K562 (cell line): ENCODE data around the gene APLP1. TPM values are rescaled to one million over a fixed set of nuclear protein-coding genes. Genes with fewer than 3 reads are reported as not detected.

Experiments
- ATAC-seq: fragments of 200-7000 bp; cut with Tn5 transposase; 3 replicates; pipeline ENCODE4 v1.9.1; 2020; ENCODE audit warnings: moderate library complexity
- BruUV-seq: library from RNA; stranded (reverse); fragments of 400-500 nt; replicated peaks from 2 replicates; lab custom pipeline; 2021; lab: Mats Ljungman, UMichigan
- CTCF ChIA-PET: fragments of 300-600 bp; formaldehyde crosslinking; extraction: SDS; loops from one replicate; lab custom pipeline; 2021; ENCODE audit warnings: low intra/inter-chr PET ratio; lab: Yijun Ruan, JAX
- POLR2A ChIA-PET: fragments of 300-600, 350-650 bp; sonication (Branson Sonifier 250); formaldehyde crosslinking; extraction: SDS; loops from one replicate; lab custom pipeline; 2021; ENCODE audit warnings: antibody characterized with exemption, inconsistent platforms; lab: Yijun Ruan, JAX
- DNase-seq, 4 experiments: peaks; one replicate each; pipeline versions ENCODE4 v3.0.0 to v3.0.0-alpha.2; 2011 to 2018; ENCODE audit warnings: low spot score in 3 of 4, mixed read lengths in 3 of 4; ENCODE audit errors: extremely low read depth in 1 of 4
- FAIRE-seq: peaks from 2 replicates; lab custom pipeline; 2011; peaks lifted over from hg19 to GRCh38; lab: Jason Lieb, UNC
- H2AFZ ChIP-seq: 2 replicates; pipeline ENCODE4 v1.6.0; 2011; ENCODE audit warnings: low read depth, low read length, control low read depth, inconsistent platforms
- H3K27ac ChIP-seq: fragments of 200-600 bp; 3 replicates; pipeline ENCODE4 v1.8.0; 2011; ENCODE audit warnings: low read depth, mild to moderate bottlenecking, control low read depth, inconsistent platforms, low read length, moderate library complexity, mixed read lengths; ENCODE audit errors: extremely low read depth
- H3K27me3 ChIP-seq, 2 experiments: fragments of 300-600 bp in 1 of 2; 2 replicates in 1 of 2; 3 replicates in 1 of 2; pipeline versions ENCODE4 v1.6.0 to v1.8.0; 2011; ENCODE audit warnings: inconsistent platforms in 2 of 2, low read length in 2 of 2, mild to moderate bottlenecking in 1 of 2, mixed read lengths in 1 of 2, moderate library complexity in 1 of 2; ENCODE audit not compliant: control insufficient read depth in 2 of 2, insufficient read depth in 2 of 2
- H3K36me3 ChIP-seq: fragments of 300-600 bp; 3 replicates; pipeline ENCODE4 v1.8.0; 2011; ENCODE audit warnings: mild to moderate bottlenecking, low read length, inconsistent platforms; ENCODE audit not compliant: control insufficient read depth, insufficient read depth
- H3K4me1 ChIP-seq, 2 experiments: fragments of 200-600 bp in 1 of 2; replicated peaks in 1 of 2; 2 replicates in 1 of 2; 3 replicates in 1 of 2; pipeline versions ENCODE4 v1.5.1 to v1.8.0; 2011; ENCODE audit warnings: inconsistent platforms in 2 of 2, low read length in 2 of 2, mild to moderate bottlenecking in 1 of 2, mixed read lengths in 1 of 2, moderate library complexity in 1 of 2; ENCODE audit not compliant: control insufficient read depth in 2 of 2, insufficient read depth in 2 of 2
- H3K4me2 ChIP-seq: 2 replicates; pipeline ENCODE4 v1.6.1; 2011; ENCODE audit warnings: low read length, control low read depth, inconsistent platforms, mixed read lengths; ENCODE audit not compliant: insufficient read depth
- H3K4me3 ChIP-seq: fragments of 200-600 bp; sonication (generic), shearing (Covaris generic); 2 replicates; pipeline ENCODE4 v1.5.1; 2016; ENCODE audit warnings: control low read depth, inconsistent platforms
- H3K79me2 ChIP-seq: fragments of 200-600 bp; 3 replicates; pipeline ENCODE4 v1.8.0; 2011; ENCODE audit warnings: low read length, inconsistent platforms; ENCODE audit not compliant: control insufficient read depth, insufficient read depth
- H3K9ac ChIP-seq, 2 experiments: 2 replicates each; pipeline versions ENCODE4 v1.6.0 to v1.6.1; 2011; ENCODE audit warnings: low read depth in 2 of 2, low read length in 2 of 2, control low read depth in 1 of 2, inconsistent platforms in 1 of 2, mild to moderate bottlenecking in 1 of 2, mixed read lengths in 1 of 2; ENCODE audit not compliant: insufficient read depth in 1 of 2
- H3K9me1 ChIP-seq: one replicate; pipeline ENCODE4 v1.6.0; 2011; ENCODE audit warnings: inconsistent platforms, mild to moderate bottlenecking, low read length, moderate library complexity; ENCODE audit not compliant: control insufficient read depth, insufficient read depth
- H3K9me3 ChIP-seq: replicated peaks from 2 replicates; pipeline ENCODE4 v1.5.1; 2011; ENCODE audit warnings: low read depth, low read length, inconsistent platforms; ENCODE audit not compliant: control insufficient read depth, insufficient read depth
- H4K20me1 ChIP-seq: replicated peaks from 2 replicates; pipeline ENCODE4 v1.6.1; 2011; ENCODE audit warnings: low read length, inconsistent platforms, mixed read lengths; ENCODE audit not compliant: control insufficient read depth, insufficient read depth
- ARID1B ChIP-seq: fragments of 450-650 bp; IDR thresholded peaks from 2 replicates; pipeline ENCODE4 v1.6.1; 2016; ENCODE audit warnings: antibody characterized with exemption, mild to moderate bottlenecking, inconsistent platforms
- BCL6 ChIP-seq: fragments of 250-450 bp; sonication (Bioruptor Pico); IDR thresholded peaks from 2 replicates; pipeline ENCODE4 v1.4.0; 2020
- CEBPG ChIP-seq, 3 experiments: fragments of 200-800 bp in 1 of 3; sonication (Bioruptor generic) in 1 of 3; sonication (generic) in 1 of 3; formaldehyde crosslinking in 1 of 3; IDR thresholded peaks in 2 of 3; conservative IDR thresholded peaks in 1 of 3; 2 replicates each; pipeline versions ENCODE4 v1.6.1 to v1.8.0; 2016 to 2022; ENCODE audit warnings: missing compliant biosample characterization in 2 of 3, missing genetic modification characterization in 2 of 3, mild to moderate bottlenecking in 1 of 3, missing genetic modification reagents in 1 of 3
- CEBPZ ChIP-seq: fragments of 150-350 bp; IDR thresholded peaks from 2 replicates; pipeline ENCODE4 v1.6.1; 2014; ENCODE audit warnings: low read depth, mild to moderate bottlenecking, low read length, borderline replicate concordance
- ELK3 ChIP-seq: fragments of 450-650 bp; formaldehyde crosslinking; IDR thresholded peaks from 2 replicates; pipeline ENCODE4 v1.4.0; 2020; ENCODE audit warnings: mild to moderate bottlenecking
- ETV1 ChIP-seq: fragments of 450-650 bp; conservative IDR thresholded peaks from 2 replicates; pipeline ENCODE4 v1.6.1; 2016; ENCODE audit warnings: missing genetic modification characterization, control low read depth, low read depth, missing compliant biosample characterization
- HMGXB4 ChIP-seq: sonication (generic); formaldehyde crosslinking; IDR thresholded peaks from 2 replicates; pipeline ENCODE4 v1.8.1; 2023; ENCODE audit warnings: mild to moderate bottlenecking, missing genetic modification reagents
- KDM4B ChIP-seq, 2 experiments: fragments of 450-650 bp in 1 of 2; sonication (generic) in 1 of 2; IDR thresholded peaks; 2 replicates each; pipeline ENCODE4 v1.6.1; 2016 to 2017; ENCODE audit warnings: borderline replicate concordance in 2 of 2, antibody characterized with exemption in 1 of 2, low read depth in 1 of 2, mild to moderate bottlenecking in 1 of 2
- MAZ ChIP-seq, 2 experiments: fragments of 450-650 bp in 1 of 2; sonication (generic) in 1 of 2; formaldehyde crosslinking; IDR thresholded peaks in 1 of 2; conservative IDR thresholded peaks in 1 of 2; 2 replicates each; pipeline versions ENCODE4 v1.4.0 to v1.5.0; 2020; ENCODE audit warnings: mild to moderate bottlenecking in 1 of 2, missing genetic modification reagents in 1 of 2
- PHF21A ChIP-seq: fragments of 450-650 bp; IDR thresholded peaks from 2 replicates; pipeline ENCODE4 v1.6.1; 2017; ENCODE audit warnings: low read depth, borderline replicate concordance
- SMARCC2 ChIP-seq: fragments of 450-650 bp; IDR thresholded peaks from 2 replicates; pipeline ENCODE4 v1.6.1; 2017; ENCODE audit warnings: antibody characterized with exemption, moderate library complexity, mild to moderate bottlenecking, low read depth
- SNRNP70 ChIP-seq: fragments of 200-400 bp; formaldehyde crosslinking; optimal IDR thresholded peaks from 2 replicates; pipeline ENCODE3; 2017; ENCODE audit warnings: low read depth, low read length
- ZNF124 ChIP-seq: sonication (generic); formaldehyde crosslinking; IDR thresholded peaks from 2 replicates; pipeline ENCODE4 v1.8.1; 2022; ENCODE audit warnings: missing genetic modification reagents
- ZNF239 ChIP-seq: fragments of 250-450 bp; sonication (Bioruptor Pico); IDR thresholded peaks from 2 replicates; pipeline ENCODE4 v1.4.0; 2020; ENCODE audit warnings: mild to moderate bottlenecking
- ZNF3 ChIP-seq: fragments of 250-450 bp; sonication (Bioruptor Pico); IDR thresholded peaks from 2 replicates; pipeline ENCODE4 v1.5.0; 2021; ENCODE audit warnings: mild to moderate bottlenecking, moderate library complexity
- ZNF561 ChIP-seq: fragments of 450-650 bp; formaldehyde crosslinking; conservative IDR thresholded peaks from 2 replicates; pipeline ENCODE4 v1.4.0; 2020; ENCODE audit warnings: mild to moderate bottlenecking, moderate library complexity
- ZNF707 ChIP-seq: fragments of 250-450 bp; sonication (Bioruptor Pico); conservative IDR thresholded peaks from 2 replicates; pipeline ENCODE4 v1.8.0; 2022; ENCODE audit warnings: inconsistent platforms, mild to moderate bottlenecking, moderate library complexity
- WGBS: fragments of 100-300 bp; shearing (Covaris generic); methylation state at CpG from one replicate; pipeline ENCODE4 v1.1.6; 2016; ENCODE audit warnings: low coverage, mixed read lengths; ENCODE audit not compliant: insufficient coverage; ENCODE audit errors: missing lambda C conversion rate; 5-methylcytosine and 5-hydroxymethylcytosine counted together
- in situ Hi-C: fragments of 300-500 bp; cut with MboI; formaldehyde crosslinking; loops from 4 replicates; pipeline ENCODE4 v1.15.0; 2018; ENCODE audit warnings: inconsistent platforms, mixed read lengths
- intact Hi-C: fragments of 100-400 bp; cut with micrococcal nuclease; formaldehyde crosslinking; loops from 2 replicates; pipeline ENCODE4 v1.14.2; 2022
- polyA plus RNA-seq, 8 experiments: library from polyadenylated mRNA; depleted of rRNA in 4 of 8; stranded (reverse) in 5 of 8; unstranded in 3 of 8; fragments of >200 nt; fragmentation: Nextera tagmentation in 2 of 8; fragmentation: Illumina TruSeq in 1 of 8; extraction: Ambion mirVana in 2 of 8; extraction: Trizol in 1 of 8; gene quantifications; 2 replicates each; pipeline versions ENCODE4 v1.2.1 to v1.2.3, GENCODE V29; 2011 to 2014; ENCODE audit warnings: inconsistent platforms in 1 of 8, missing spikeins in 1 of 8
- total RNA-seq, 7 experiments: library from RNA; depleted of rRNA in 6 of 7; stranded (reverse); fragments of >200 nt in 6 of 7; fragmentation: Illumina TruSeq in 2 of 7; extraction: Trizol in 2 of 7; gene quantifications; 2 replicates each; pipeline versions ENCODE4 v1.2.1 to v1.2.3, GENCODE V29; 2011 to 2021; ENCODE audit warnings: low replicate concordance in 1 of 7

Gene APLP1
- total and polyA plus RNA-seq, 9 of the 15 experiments (the other 6 are each of a cell fraction or from before 2014, with no cell fraction given), result 0.69 to 9.9 (median 4.7) TPM

GRCh38 chr19:35887197-35887596 lies 18.8 kb downstream of the APLP1 start:
- H3K27me3 ChIP-seq, result no peaks in the 10 kb centered on the region
- no peaks in the 10 kb centered on the region for H4K20me1 ChIP-seq
- no peaks in the 10 kb centered on the region for H3K9me3 ChIP-seq
- FAIRE-seq (no peak), ATAC-seq (no peak), DNase-seq (no peak)
- H3K9me1 ChIP-seq, result no peaks in the 10 kb centered on the region
- no peak overlapping the region for H3K4me3 ChIP-seq
- ChIA-PET CTCF (no interaction called here), POLR2A (no interaction called here)
- no TSS peak for BruUV-seq
- peaks cover 0 to 5% of the 10 kb centered on the region in 2 experiments; a peak in 1 of 5 replicates for H3K4me1 ChIP-seq
- H3K9ac ChIP-seq, result no peak overlapping the region
- H3K4me2 ChIP-seq, result no peak overlapping the region
- in situ Hi-C loops, result loop anchor here (5.0 kb wide), 1 partner anchor 45 kb away; no protein-coding TSS in a partner anchor
- H3K79me2 ChIP-seq, result no peaks in the 10 kb centered on the region
- H3K27ac ChIP-seq, result no peak overlapping the region
- H3K36me3 ChIP-seq, result peaks cover 27% of the 10 kb centered on the region; the same call in 2 of the 3 replicates
- intact Hi-C loops, result no loop called here
- no peak overlapping the region for H2AFZ ChIP-seq
- 73% methylated on average over 5 of the region's 5 CpGs for WGBS
- TF ChIP-seq ZNF3 (CRISPR knock-in tag), result no peak
- no peak for TF ChIP-seq ZNF124
- no peak for TF ChIP-seq ZNF561 (CRISPR knock-in tag)
- TF ChIP-seq BCL6 (CRISPR knock-in tag), result no peak
- TF ChIP-seq ETV1 (tag), result no peak
- no peak for TF ChIP-seq KDM4B (IDR thresholded peaks at IDR 0.05; ENCODE audit: borderline replicate concordance in 2 of 2, low read depth in 1 of 2)
- no peak for TF ChIP-seq ARID1B
- no peak for TF ChIP-seq ZNF239
- TF ChIP-seq CEBPG (CRISPR knock-in tag; IDR thresholded peaks at IDR 0.05), result no peak
- no peak for TF ChIP-seq CEBPG (tag; conservative IDR thresholded peaks at IDR 0.05 in 1 of 2, IDR thresholded peaks at IDR 0.05 in 1 of 2)
- no peak for TF ChIP-seq ELK3 (CRISPR knock-in tag)
- TF ChIP-seq CEBPZ, result no peak
- no peak for TF ChIP-seq MAZ (CRISPR knock-in tag; conservative IDR thresholded peaks at IDR 0.05 in 1 of 2, IDR thresholded peaks at IDR 0.05 in 1 of 2)
- TF ChIP-seq SNRNP70, result no peak
- no peak for TF ChIP-seq HMGXB4 (CRISPR knock-in tag)
- TF ChIP-seq PHF21A, result no peak
- TF ChIP-seq SMARCC2, result no peak
- TF ChIP-seq ZNF707, result no peak
